GM12892 (cell line): ENCODE data around the gene TMEM179.

Experiments
- POLR2A ChIP-seq: IDR thresholded peaks from 2 replicates; pipeline ENCODE4 v1.6.1; 2011; ENCODE audit warnings: low read depth, low read length, control low read depth
- POLR2AphosphoS5 ChIP-seq: IDR thresholded peaks from 2 replicates; pipeline ENCODE4 v1.6.1; 2011; ENCODE audit warnings: low read depth, low read length, control low read depth

DNA sequence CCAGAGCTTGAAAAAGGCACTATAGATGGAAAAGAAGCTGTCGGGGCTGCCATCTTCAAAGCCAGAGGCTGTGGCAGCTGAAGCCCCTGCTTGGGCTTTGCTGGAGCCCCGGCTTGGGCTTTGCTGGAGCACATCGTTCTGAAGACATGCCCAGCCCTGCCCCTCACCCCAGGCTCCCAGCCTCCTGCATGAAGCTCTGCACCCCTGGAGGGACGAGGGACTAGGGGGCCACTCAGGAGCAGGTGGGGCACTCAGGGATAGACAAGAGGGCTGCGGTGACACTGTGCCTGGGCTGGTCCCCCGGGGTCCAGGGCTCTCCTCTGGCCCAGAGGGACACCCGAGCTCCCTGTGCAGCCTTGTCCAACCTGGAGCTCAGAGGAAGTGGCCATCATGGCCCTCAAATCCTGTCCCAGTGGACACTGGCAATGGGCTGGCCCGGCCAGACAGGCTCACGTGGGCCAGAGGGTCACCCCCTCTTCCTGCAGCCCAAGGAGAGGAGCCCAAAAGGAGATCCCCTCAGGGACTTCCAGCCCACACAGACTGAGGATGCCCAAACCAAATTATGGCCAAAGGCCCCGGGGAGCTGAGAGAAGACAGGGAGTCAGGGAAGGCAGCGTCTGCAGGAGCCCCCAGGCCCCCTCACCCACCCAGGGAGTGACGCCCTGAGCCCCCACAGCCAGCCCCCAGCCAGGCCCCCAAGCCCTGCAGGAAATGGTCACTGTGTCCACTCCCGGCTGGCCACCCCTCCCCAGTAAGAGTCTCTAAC is 48.1 kb downstream of the TMEM179 start:
- no peak for TF ChIP-seq POLR2AphosphoS5
- no peak for TF ChIP-seq POLR2A
